H1 (cell line): ENCODE results near the gene CHRNA4. TPM values are rescaled to one million over a fixed set of nuclear protein-coding genes. Genes with fewer than 3 reads are reported as not detected.

ENCODE experiments used
- CHD7 ChIP-seq: fragments of 300-600 bp; sonication (generic); IDR thresholded peaks from 2 replicates; pipeline ENCODE4 v1.7.1; 2012; ENCODE audit warnings: low read length, moderate library complexity, mild to moderate bottlenecking, inconsistent platforms; ENCODE audit not compliant: insufficient replicate concordance
- EGR1 ChIP-seq: IDR thresholded peaks from 2 replicates; pipeline ENCODE4 v1.6.1; 2011; ENCODE audit warnings: low read depth, low read length, borderline replicate concordance
- SP4 ChIP-seq: IDR thresholded peaks from 2 replicates; pipeline ENCODE4 v1.6.1; 2012; ENCODE audit warnings: low read length, inconsistent platforms
- TAF1 ChIP-seq: IDR thresholded peaks from 2 replicates; pipeline ENCODE4 v1.6.1; 2011; ENCODE audit warnings: mild to moderate bottlenecking, low read depth, low read length
- polyA plus RNA-seq, 7 experiments: library from polyadenylated mRNA; depleted of rRNA in 3 of 7; stranded (reverse) in 5 of 7; unstranded in 2 of 7; fragments of >200 nt in 5 of 7; fragments of 200-250 nt in 2 of 7; gene quantifications; 1 replicate in 5 of 7; 2 replicates in 1 of 7; 4 replicates in 1 of 7; pipeline versions ENCODE4 v1.2.1 to v1.2.3, GENCODE V29; 2011 to 2013; ENCODE audit warnings: missing spikeins in 2 of 7, mixed read lengths in 2 of 7
- total RNA-seq: library from RNA; stranded (reverse); fragmentation: NEBNext Ultra II Directional; extraction: Animal tissue kit (Norgen Biotek cat#: 25700); gene quantifications from 2 replicates; pipeline ENCODE4 v1.2.1, GENCODE V29; 2021

Gene CHRNA4
- total and polyA plus RNA-seq, 2 of the 8 experiments (the other 6 are each of a cell fraction or from before 2014, with no cell fraction given) = 4.3 to 5.7 TPM

- no peak for TF ChIP-seq CHD7
- TF ChIP-seq SP4 = no peak
- no peak for TF ChIP-seq EGR1
- TF ChIP-seq TAF1 = no peak
Observed at GRCh38 chr20:63407928-63408683, 47.0 kb upstream of the CHRNA4 start (continued).
